K562 (cell line): Measurements from ENCODE around the gene LYPD4. TPM values are rescaled to one million over a fixed set of nuclear protein-coding genes. Genes with fewer than 3 reads are reported as not detected.
A peak's percentile ranks its signal among the peaks of the same experiment; 100 is the strongest.

Source experiments
- BHLHE40 ChIP-seq: IDR thresholded peaks from 2 replicates; pipeline ENCODE4 v1.6.1; 2011; ENCODE audit warnings: low read length, improper control_type of control experiment
- CEBPB ChIP-seq: fragments of 450-650 bp; IDR thresholded peaks from 2 replicates; pipeline ENCODE4 v1.6.1; 2016; ENCODE audit warnings: missing genetic modification characterization, missing compliant biosample characterization
- CHD1 ChIP-seq: fragments of 200-600 bp; sonication (generic); IDR thresholded peaks from one replicate; pipeline ENCODE4 v1.6.1; 2012; ENCODE audit warnings: mild to moderate bottlenecking, moderate library complexity, low read length, inconsistent platforms
- COPS2 ChIP-seq: fragments of 450-650 bp; conservative IDR thresholded peaks from 2 replicates; pipeline ENCODE4 v1.6.1; 2016; ENCODE audit warnings: mild to moderate bottlenecking, moderate library complexity
- FOS ChIP-seq: IDR thresholded peaks from 3 replicates; pipeline ENCODE4 v1.6.1; 2011; ENCODE audit not compliant: insufficient read length; ENCODE audit errors: extremely low read depth
- HNRNPL ChIP-seq: fragments of 200-400 bp; formaldehyde crosslinking; IDR thresholded peaks from 2 replicates; pipeline ENCODE4 v1.6.1; 2017; ENCODE audit warnings: low read depth, mild to moderate bottlenecking, low read length
- KAT7 ChIP-seq: sonication (generic); formaldehyde crosslinking; IDR thresholded peaks from 2 replicates; pipeline ENCODE4 v1.8.0; 2022; ENCODE audit warnings: missing genetic modification reagents, mild to moderate bottlenecking, borderline replicate concordance
- KLF10 ChIP-seq: fragments of 250-450 bp; sonication (Bioruptor Pico); IDR thresholded peaks from 2 replicates; pipeline ENCODE4 v1.6.1; 2021; ENCODE audit warnings: matching md5 sums
- L3MBTL2 ChIP-seq: fragments of 450-650 bp; IDR thresholded peaks from 2 replicates; pipeline ENCODE4 v1.6.1; 2016; ENCODE audit warnings: mild to moderate bottlenecking, moderate library complexity
- MYC ChIP-seq, 2 experiments: fragments of 250-450 bp in 1 of 2; sonication (Bioruptor Pico) in 1 of 2; IDR thresholded peaks; 2 replicates each; pipeline versions ENCODE4 v1.5.1 to v1.6.1; 2012 to 2021; ENCODE audit warnings: low read depth in 2 of 2, borderline replicate concordance in 1 of 2, improper control_type of control experiment in 1 of 2, low read length in 1 of 2, mild to moderate bottlenecking in 1 of 2, moderate library complexity in 1 of 2
- RAD21 ChIP-seq, 2 experiments: fragments of 250-450 bp in 1 of 2; fragments of 450-650 bp in 1 of 2; sonication (Bioruptor Pico) in 1 of 2; formaldehyde crosslinking in 1 of 2; IDR thresholded peaks in 1 of 2; conservative IDR thresholded peaks in 1 of 2; 2 replicates each; pipeline versions ENCODE4 v1.4.0 to v1.8.0; 2020 to 2022; ENCODE audit warnings: mild to moderate bottlenecking in 2 of 2, moderate library complexity in 1 of 2
- RBM15 ChIP-seq: fragments of 200-400 bp; formaldehyde crosslinking; IDR thresholded peaks from 2 replicates; pipeline ENCODE4 v1.6.1; 2018; ENCODE audit warnings: mild to moderate bottlenecking, low read length, moderate library complexity; ENCODE audit not compliant: insufficient read depth
- RBM34 ChIP-seq: fragments of 200-400 bp; formaldehyde crosslinking; IDR thresholded peaks from 2 replicates; pipeline ENCODE4 v1.6.1; 2018; ENCODE audit warnings: low read length, borderline replicate concordance; ENCODE audit not compliant: insufficient read depth
- XRCC5 ChIP-seq: fragments of 200-400 bp; formaldehyde crosslinking; IDR thresholded peaks from 2 replicates; pipeline ENCODE4 v1.6.1; 2017; ENCODE audit warnings: low read depth, mild to moderate bottlenecking, low read length
- ZNF696 ChIP-seq: fragments of 250-450 bp; sonication (Bioruptor Pico); conservative IDR thresholded peaks from 2 replicates; pipeline ENCODE4 v1.4.0; 2020; ENCODE audit warnings: mild to moderate bottlenecking, moderate library complexity
- polyA plus RNA-seq, 8 experiments: library from polyadenylated mRNA; depleted of rRNA in 4 of 8; stranded (reverse) in 5 of 8; unstranded in 3 of 8; fragments of >200 nt; fragmentation: Nextera tagmentation in 2 of 8; fragmentation: Illumina TruSeq in 1 of 8; extraction: Ambion mirVana in 2 of 8; extraction: Trizol in 1 of 8; gene quantifications; 2 replicates each; pipeline versions ENCODE4 v1.2.1 to v1.2.3, GENCODE V29; 2011 to 2014; ENCODE audit warnings: inconsistent platforms in 1 of 8, missing spikeins in 1 of 8
- total RNA-seq, 7 experiments: library from RNA; depleted of rRNA in 6 of 7; stranded (reverse); fragments of >200 nt in 6 of 7; fragmentation: Illumina TruSeq in 2 of 7; extraction: Trizol in 2 of 7; gene quantifications; 2 replicates each; pipeline versions ENCODE4 v1.2.1 to v1.2.3, GENCODE V29; 2011 to 2021; ENCODE audit warnings: low replicate concordance in 1 of 7
- TF ChIP-seq, protein P1 (sequence below): fragments of 250-450 bp; sonication (Bioruptor Pico); IDR thresholded peaks from 2 replicates; pipeline ENCODE4 v1.4.0; 2020; ENCODE audit warnings: mild to moderate bottlenecking
- TF ChIP-seq, protein P2 (sequence below): fragments of 250-450 bp; sonication (Bioruptor Pico); IDR thresholded peaks from 2 replicates; pipeline ENCODE4 v1.8.0; 2022; ENCODE audit warnings: moderate library complexity, mild to moderate bottlenecking, inconsistent platforms
- TF ChIP-seq, protein P3 (sequence below): sonication (generic); formaldehyde crosslinking; IDR thresholded peaks from 2 replicates; pipeline ENCODE4 v1.8.1; 2023; ENCODE audit warnings: mild to moderate bottlenecking, missing genetic modification reagents

LYPD4 gene
- total and polyA plus RNA-seq, 9 of the 15 experiments (the other 6 are each of a cell fraction or from before 2014, with no cell fraction given), result 0.11 TPM; not detected in 8

DNA sequence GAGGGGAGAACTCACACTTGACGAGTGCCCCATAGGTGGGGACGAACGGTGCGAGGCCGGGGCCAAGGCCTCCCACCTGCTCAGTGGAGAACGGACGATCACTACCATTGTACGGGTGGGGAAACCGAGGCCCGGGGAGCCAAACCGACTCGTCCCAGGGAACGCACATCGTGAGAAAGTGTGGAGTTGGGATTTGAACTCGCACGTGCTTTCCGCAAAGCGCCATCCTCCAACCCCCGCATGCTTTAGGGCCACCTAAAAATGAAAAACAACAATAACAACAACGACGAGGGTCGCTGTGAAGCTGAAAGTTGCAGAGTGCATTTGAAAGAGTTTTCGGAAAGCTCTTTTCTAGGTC lies 39.0 kb upstream of the LYPD4 start (continued):
- TF ChIP-seq MYC (IDR thresholded peaks at IDR 0.05; ENCODE audit: low read depth, low read length) (peak; percentile 24; the same call in 1 of the 2 replicates), MYC (CRISPR knock-in tag; IDR thresholded peaks at IDR 0.05; ENCODE audit: borderline replicate concordance, low read depth) (peak; percentile 66; the same call in 1 of the 2 replicates), L3MBTL2 (peak; percentile 72), KLF10 (CRISPR knock-in tag) (no peak), FOS (no peak), RBM15 (no peak), CEBPB (no peak), ZNF696 (CRISPR knock-in tag) (no peak), KAT7 (CRISPR knock-in tag) (0 out of 2 replicates have a peak, but pooled peaks have one; percentile 39), RBM34 (no peak), RAD21 (CRISPR knock-in tag; conservative IDR thresholded peaks at IDR 0.05 in 1 of 2, IDR thresholded peaks at IDR 0.05 in 1 of 2) (no peak), HNRNPL (no peak), BHLHE40 (peak; percentile 50), XRCC5 (0 out of 2 replicates have a peak, but pooled peaks have one; percentile 20), COPS2 (no peak), CHD1 (peak; percentile 53)
- TF ChIP-seq, protein P1, sequence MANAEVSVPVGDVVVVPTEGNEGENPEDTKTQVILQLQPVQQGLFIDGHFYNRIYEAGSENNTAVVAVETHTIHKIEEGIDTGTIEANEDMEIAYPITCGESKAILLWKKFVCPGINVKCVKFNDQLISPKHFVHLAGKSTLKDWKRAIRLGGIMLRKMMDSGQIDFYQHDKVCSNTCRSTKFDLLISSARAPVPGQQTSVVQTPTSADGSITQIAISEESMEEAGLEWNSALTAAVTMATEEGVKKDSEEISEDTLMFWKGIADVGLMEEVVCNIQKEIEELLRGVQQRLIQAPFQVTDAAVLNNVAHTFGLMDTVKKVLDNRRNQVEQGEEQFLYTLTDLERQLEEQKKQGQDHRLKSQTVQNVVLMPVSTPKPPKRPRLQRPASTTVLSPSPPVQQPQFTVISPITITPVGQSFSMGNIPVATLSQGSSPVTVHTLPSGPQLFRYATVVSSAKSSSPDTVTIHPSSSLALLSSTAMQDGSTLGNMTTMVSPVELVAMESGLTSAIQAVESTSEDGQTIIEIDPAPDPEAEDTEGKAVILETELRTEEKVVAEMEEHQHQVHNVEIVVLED (CRISPR knock-in tag), result no peak
- TF ChIP-seq, protein P2, sequence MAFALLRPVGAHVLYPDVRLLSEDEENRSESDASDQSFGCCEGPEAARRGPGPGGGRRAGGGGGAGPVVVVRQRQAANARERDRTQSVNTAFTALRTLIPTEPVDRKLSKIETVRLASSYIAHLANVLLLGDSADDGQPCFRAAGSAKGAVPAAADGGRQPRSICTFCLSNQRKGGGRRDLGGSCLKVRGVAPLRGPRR (CRISPR knock-in tag), result no peak
- TF ChIP-seq, protein P3, sequence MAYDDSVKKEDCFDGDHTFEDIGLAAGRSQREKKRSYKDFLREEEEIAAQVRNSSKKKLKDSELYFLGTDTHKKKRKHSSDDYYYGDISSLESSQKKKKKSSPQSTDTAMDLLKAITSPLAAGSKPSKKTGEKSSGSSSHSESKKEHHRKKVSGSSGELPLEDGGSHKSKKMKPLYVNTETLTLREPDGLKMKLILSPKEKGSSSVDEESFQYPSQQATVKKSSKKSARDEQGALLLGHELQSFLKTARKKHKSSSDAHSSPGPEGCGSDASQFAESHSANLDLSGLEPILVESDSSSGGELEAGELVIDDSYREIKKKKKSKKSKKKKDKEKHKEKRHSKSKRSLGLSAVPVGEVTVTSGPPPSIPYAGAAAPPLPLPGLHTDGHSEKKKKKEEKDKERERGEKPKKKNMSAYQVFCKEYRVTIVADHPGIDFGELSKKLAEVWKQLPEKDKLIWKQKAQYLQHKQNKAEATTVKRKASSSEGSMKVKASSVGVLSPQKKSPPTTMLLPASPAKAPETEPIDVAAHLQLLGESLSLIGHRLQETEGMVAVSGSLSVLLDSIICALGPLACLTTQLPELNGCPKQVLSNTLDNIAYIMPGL (CRISPR knock-in tag), result 0 out of 2 replicates have a peak, but pooled peaks have one; percentile 57
